ENCODE measurements around the gene LRRC26. TPM values are rescaled to one million over a fixed set of nuclear protein-coding genes. Genes with fewer than 3 reads are reported as not detected.
A peak's percentile ranks its signal among the peaks of the same experiment; 100 is the strongest.

The LRRC26 gene
- total and polyA plus RNA-seq, 2 of the 13 experiments (the other 11 are each of a cell fraction or from before 2014, with no cell fraction given) = not detected

- TF ChIP-seq CEBPB (IDR thresholded peaks at IDR 0.05; ENCODE audit: borderline replicate concordance, low read depth, low read length) = no peak
- TF ChIP-seq ZBTB10 (CRISPR knock-in tag; IDR thresholded peaks at IDR 0.05; ENCODE audit: borderline replicate concordance) = no peak
- TF ChIP-seq SAFB2 (CRISPR knock-in tag; IDR thresholded peaks at IDR 0.05; ENCODE audit: borderline replicate concordance, low read depth) = peak; percentile 64; the same call in 1 of the 2 replicates
- TF ChIP-seq ZNF44 (CRISPR knock-in tag; IDR thresholded peaks at IDR 0.05) = 0 out of 2 replicates have a peak, but pooled peaks have one; percentile 96
- peak; percentile 37; the same call in 1 of the 2 replicates for TF ChIP-seq BATF2 (CRISPR knock-in tag; IDR thresholded peaks at IDR 0.05)
Measured at GRCh38 chr9:137188086-137188489, 18.2 kb upstream of the LRRC26 start (continued).

- BruUV-seq (replicated peaks) = no TSS peak
- TF ChIP-seq PCBP1 (IDR thresholded peaks at IDR 0.05; ENCODE audit: borderline replicate concordance, low read depth, low read length) (no peak), SNAI1 (CRISPR knock-in tag; IDR thresholded peaks at IDR 0.05; ENCODE audit: borderline replicate concordance) (no peak), TCF7L2 (IDR thresholded peaks at IDR 0.05; ENCODE audit: low read depth, low read length) (no peak), MAX (IDR thresholded peaks at IDR 0.05) (no peak), GATAD2A (CRISPR knock-in tag; IDR thresholded peaks at IDR 0.05) (no peak), NCOA2 (CRISPR knock-in tag; IDR thresholded peaks at IDR 0.05) (no peak), ZNF101 (CRISPR knock-in tag; IDR thresholded peaks at IDR 0.05; ENCODE audit: borderline replicate concordance, low read depth) (no peak), RARG (CRISPR knock-in tag; IDR thresholded peaks at IDR 0.05; ENCODE audit: low read depth) (no peak), ZKSCAN8 (CRISPR knock-in tag; IDR thresholded peaks at IDR 0.05; ENCODE audit: borderline replicate concordance) (no peak), HNRNPUL1 (IDR thresholded peaks at IDR 0.05; ENCODE audit: low read depth, low read length) (no peak)
- intact Hi-C loops (cut with micrococcal nuclease; ENCODE audit: unreplicated experiment) = no loop called here
- Histone ChIP-seq H3K9ac (ENCODE audit: insufficient read depth, low read depth, low read length) (peak overlapping the region; percentile 87), H3K9me3 (ENCODE audit: low read length) (no peaks in the 10 kb centered on the region), H3K27me3 (ENCODE audit: control insufficient read depth in 1 of 2, insufficient read depth in 2 of 2, low read length in 2 of 2) (no peaks in the 10 kb centered on the region), H3K4me2 (ENCODE audit: low read depth, low read length) (peak overlapping the region; percentile 90), H3K4me3 (replicated peaks in 1 of 3; ENCODE audit: insufficient read depth in 1 of 3, low read depth in 2 of 3, low read length in 3 of 3) (peak overlapping the region; percentile 84 to 99 (median 97)), H3K4me1 (ENCODE audit: insufficient read depth, low read length) (peaks cover 28% of the 10 kb centered on the region), H3K27ac (ENCODE audit: extremely low read length, insufficient read depth, low read length) (no peak overlapping the region), H4K20me1 (ENCODE audit: insufficient read depth, low read length) (no peaks in the 10 kb centered on the region), H2AFZ (ENCODE audit: low read length) (no peak overlapping the region), H3K79me2 (ENCODE audit: insufficient read depth, low read length) (peaks cover 26% of the 10 kb centered on the region), H3K36me3 (replicated peaks in 1 of 2; ENCODE audit: control insufficient read depth in 1 of 2, insufficient read depth in 2 of 2, low read length in 2 of 2) (peaks cover 26 to 41% of the 10 kb centered on the region in 2 experiments; a peak in 3 of 5 replicates)
- FAIRE-seq = no peak
- no peak for ATAC-seq
- ChIA-PET CTCF (ENCODE audit: low intra/inter-chr PET ratio, low total read pairs) (interaction anchor here (2.6 kb wide), 1 partner anchor 48 kb away, joined by 19 read pairs; no protein-coding TSS in a partner anchor), POLR2A (interaction anchor here (2.1 to 3.8 kb wide), 4 partner anchors 11 to 57 kb away, joined by 12 to 52 read pairs (median 36); partner anchors contain the start of gene TPRN)
- DNase-seq (ENCODE audit: low spot score) = no peak
- whole genome bisulfite sequencing (ENCODE audit: low lambda C conversion rate) = 65% methylated on average over 11 of the region's 15 CpGs
- in situ Hi-C loops (cut with HindIII; ENCODE audit: extremely low pct_ligation_motif_present, low pct_unique_long_range_greater_than_20kb) = loop anchor here (5.0 kb wide), 1 partner anchor 40 kb away; the partner anchor contains the start of genes CYSRT1 and RNF224
Measured at GRCh38 chr9:137187386-137187785, 17.5 kb upstream of the LRRC26 start.

Data from HepG2 (cell line).